HG03025 (cell line): ENCODE measurements around the gene LOC128125822.
"Not testable (repeated sequence)": the region's sequence is repeated elsewhere in the genome, so short reads cannot be mapped to it uniquely, and the experiment has no call there.

ENCODE experiments used
- ATAC-seq: cut with Tn5 transposase; IDR thresholded peaks from one replicate; pipeline ENCODE4 v1.9.1; 2021; ENCODE audit warnings: mild to moderate bottlenecking, moderate library complexity; ENCODE audit not compliant: unreplicated experiment, low FRiP score

Gene LOC128125822

DNA sequence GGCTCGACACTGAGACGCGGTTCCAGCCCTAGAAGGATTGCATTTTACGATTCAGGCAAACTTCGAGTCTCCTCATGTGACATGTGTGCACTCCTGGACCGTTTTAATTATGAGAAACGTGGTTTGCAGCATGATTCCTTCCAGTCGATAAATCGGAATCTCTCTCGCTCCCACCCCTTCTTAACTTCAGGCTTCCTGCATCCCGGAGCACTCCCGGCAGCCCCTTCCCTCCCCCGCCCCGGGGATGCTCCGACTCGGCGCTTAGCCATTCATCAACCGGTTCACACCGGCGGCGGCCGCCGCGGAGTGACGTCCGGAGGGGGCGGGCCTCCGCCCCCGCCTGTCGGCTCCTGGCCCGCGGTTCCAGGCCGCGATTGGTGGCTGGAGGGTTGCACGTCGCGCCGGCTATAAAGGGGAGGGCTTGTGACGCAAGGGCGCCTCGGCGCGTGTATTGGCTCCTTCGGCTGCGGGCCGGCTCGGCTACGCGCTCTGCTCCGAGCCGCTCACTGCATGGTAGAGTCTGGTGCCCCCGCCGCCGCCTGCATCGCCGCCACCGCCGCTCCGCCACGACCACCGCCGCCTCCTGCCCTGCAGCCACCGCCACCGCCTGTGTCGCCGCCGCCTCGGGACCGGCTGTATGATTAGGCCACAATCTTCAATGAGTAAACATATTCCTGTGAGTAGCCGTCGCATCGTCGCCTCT, at the start of gene LOC128125822, which contains the start of gene PTP4A1:
LOC128125822 (plus strand) TSS at position 437 of the 703 bp plus-strand sequence.
PTP4A1 (plus strand) TSS at position 437 of the 703 bp plus-strand sequence. CDS start 4,401 bp downstream, outside the sequence.
- peak; percentile 91 for ATAC-seq

DNA sequence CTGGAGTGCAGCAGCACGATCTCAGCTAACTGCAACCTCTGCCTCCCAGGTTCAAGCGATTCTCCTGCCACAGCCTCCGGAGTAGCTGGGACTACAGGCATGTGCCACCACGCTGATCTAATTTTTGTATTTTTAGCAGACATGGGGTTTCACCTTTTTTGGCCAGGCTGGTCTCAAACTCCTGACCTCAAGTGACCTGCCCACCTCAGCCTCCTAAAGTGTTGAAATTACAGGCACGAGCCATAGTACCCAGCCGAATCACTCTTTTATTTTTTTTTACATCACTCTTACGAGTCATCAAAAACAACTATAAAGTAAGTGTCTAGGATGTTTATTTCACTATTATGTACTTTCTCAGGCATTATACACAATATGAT, 49.4 kb upstream of the LOC128125822 start:
- not testable (repeated sequence) for ATAC-seq

DNA sequence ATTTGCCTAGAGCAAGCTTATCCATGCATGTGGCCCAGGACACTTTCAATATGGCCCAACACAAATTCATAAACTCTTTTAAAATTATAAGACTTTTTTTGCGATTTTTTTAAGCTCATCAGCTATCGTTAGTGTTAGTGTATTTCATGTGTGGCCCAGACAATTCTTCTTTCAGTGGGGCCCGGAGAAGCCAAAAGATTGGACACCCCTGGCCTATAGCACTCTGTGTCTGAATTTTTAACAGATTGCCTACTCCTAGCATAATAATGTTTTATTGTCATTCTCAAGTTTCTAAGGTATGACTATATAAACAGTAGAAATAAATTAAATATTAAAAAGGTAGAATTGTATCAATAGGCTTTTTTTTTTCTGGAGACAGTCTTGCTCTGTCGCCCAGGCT, 48.6 kb upstream of the LOC128125822 start:
- no peak for ATAC-seq

DNA sequence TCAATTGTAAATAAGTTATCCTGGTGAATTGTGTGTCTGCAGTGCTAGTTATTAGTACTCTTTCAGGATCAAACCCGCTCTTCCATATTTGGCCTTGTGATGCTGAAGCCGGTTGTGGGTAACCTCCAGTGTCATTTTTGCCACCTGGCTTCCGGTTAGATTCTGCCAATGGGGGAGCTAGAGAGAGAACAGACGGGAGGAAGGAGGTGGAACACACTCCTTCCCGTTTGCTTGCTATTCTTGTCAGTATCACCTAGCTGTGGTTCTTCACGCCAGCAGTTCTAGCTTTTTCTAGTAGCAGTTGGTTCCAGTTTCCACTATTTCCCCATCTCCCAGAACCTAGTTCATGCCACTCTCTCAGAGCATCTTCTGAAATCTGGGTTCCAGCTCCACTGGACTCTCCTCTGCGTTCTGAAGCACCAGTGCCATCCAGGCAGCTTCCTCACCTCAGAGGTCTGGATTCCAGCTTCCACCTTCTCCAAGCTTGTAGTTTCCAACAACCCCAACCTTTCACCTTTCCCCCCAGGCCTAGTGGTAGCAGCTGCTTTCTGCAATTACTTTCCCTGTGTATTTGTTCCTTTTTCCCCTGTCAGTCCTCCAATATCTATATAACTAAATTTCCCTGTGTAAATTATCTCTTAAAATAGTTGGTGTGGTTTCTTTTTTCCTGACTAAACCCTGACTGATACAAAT, 46.9 kb upstream of the LOC128125822 start:
- no peak for ATAC-seq

DNA sequence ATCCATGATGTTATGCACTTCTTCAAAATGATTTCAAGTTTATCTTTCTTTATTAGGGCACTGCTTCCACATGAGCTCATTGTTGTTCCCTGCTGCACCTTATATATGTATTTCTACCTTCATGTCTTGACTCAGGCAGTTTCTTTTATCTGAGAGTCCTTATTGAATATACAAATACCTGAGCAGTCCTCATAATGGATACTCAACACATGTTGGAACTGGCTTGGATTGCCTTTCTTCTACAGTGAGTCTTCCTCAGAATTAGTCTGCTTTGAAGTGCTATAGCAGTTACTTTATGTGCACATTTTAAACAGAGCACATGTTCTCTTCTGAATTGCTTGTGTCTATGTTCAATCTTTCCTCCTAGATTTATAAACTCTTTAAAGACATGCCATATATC, 45.3 kb upstream of the LOC128125822 start:
- no peak for ATAC-seq

DNA sequence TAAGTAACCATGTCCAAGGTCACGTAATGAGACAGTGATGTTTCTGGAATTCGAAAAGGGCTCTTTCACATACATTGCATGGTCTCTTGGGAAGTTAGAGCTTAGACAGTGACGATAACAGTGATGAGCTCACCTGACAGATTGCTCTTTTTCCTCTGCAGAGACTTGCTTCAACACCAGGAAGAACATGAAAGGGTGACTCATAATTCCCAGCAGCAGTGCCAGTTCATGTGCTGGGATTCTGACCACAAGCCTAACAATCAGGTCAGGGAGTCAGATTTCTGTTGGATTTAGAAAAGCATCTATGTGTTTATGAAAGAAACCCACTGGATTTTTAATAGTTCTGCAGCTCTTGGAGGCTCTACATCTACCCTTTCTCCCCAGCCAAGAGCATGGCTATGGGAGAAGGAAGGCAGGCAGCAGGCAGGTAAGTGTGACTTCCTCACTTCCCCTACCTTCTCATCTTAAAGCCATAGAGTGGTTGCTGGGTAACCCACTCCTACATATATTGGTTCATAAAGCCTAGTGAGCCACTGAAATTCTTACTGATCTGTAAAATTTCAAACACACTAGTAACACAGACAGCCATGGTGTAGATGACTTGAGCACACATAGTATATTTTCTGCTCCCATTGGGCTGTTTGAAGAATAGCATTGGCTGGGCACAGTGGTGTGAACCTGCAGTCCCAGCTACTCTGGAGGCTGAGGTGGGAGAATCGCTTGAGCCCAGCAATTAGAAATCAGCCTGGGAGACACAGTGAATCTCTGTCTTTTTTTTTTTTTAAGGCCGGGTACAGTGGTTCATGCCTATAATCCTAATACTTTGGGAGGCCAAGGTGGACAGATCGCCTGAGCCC, 44.4 kb upstream of the LOC128125822 start:
- ATAC-seq = no peak

DNA sequence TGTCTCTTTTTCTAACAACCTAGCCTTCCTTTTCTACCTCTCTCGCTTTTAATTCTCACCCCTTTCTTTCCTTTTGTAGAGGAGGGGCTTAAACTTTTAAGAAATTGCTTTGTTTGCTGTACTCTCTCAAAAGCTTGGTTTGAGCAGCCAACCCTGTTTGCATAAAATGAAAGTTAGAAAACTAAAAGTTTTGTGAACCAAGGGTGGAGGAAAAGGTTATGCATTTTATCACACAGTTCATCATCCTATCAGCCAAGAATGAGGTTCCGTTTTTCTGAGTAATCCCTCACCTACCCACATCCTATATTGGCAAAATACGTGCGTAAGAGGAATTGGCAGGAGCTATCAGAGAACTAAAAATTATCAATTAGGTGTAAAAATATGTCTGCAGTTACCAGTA, 42.8 kb upstream of the LOC128125822 start:
- no peak for ATAC-seq

DNA sequence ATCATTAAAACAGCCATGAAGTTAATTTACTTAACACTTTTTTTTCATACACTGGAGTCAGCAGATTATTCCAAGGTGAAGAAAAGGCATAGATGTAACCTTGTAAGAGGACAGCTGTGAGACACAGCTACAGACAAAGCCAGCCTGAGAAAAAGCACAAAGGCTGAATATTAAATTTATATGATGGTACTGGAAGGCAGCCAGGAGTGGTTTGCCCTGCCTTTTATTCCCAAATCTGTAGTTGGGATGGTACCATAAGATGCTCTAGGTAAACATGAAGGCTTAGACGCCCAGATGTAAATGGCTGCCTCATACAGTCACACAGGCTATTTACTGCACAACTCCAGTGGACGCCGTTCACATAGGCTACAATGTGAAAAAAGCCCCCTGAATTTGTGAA, 42.1 kb upstream of the LOC128125822 start:
- ATAC-seq = no peak

DNA sequence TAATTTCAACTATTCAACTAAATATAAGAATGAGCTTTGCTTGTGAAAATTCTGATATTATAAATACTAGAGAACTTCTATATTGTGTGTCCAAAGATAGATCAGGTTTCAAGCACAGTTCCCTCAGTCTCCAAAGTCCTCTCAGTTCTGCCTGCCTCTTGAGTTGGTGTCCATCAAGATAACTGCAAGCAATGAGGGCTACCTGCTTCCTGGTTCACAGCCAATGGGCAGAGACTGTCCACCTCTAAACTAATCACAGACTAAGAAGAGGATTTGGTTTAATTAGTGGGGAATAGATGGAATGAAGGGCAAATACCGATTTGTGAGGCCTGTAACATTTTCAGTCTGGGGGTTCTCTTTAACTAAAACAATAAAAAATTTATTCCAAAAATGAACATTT, 41.3 kb upstream of the LOC128125822 start:
- no peak for ATAC-seq

DNA sequence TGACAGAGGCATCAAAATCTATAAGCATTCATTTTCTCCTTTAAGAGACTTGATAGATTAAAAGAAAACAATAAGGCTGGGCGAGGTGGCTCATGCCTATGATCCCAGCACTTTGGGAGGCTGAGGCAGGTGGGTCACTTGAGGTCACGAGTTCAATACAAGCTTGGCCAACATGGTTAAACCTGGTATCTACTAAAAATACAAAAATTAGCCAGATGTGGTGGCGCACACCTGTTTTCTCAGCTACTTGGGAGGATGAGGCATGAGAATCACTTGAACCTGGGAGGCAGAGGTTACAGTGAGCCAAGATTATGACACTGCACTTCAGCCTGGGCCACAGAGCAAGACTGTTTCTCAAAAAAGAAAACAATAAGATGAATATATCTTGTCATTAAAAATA, 39.3 kb upstream of the LOC128125822 start:
- no peak for ATAC-seq

DNA sequence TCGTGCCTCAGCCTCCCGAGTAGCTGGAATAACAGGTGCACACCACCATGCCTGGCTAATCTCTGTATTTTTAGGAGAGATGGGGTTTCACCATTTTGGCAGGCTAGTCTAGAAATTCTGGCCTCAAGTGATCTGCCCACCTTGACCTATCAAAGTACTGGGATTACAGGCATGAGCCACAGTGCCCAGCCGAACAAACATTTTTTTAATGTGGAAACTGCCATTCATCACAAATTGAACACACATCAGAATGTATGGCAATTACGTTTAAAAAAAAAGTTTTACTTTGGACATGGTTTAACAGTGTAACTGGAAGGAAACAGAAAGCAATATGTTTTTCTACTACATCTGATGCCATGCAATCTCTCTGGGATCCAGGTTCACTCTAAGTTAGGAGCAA, 38.3 kb upstream of the LOC128125822 start:
- no peak for ATAC-seq

DNA sequence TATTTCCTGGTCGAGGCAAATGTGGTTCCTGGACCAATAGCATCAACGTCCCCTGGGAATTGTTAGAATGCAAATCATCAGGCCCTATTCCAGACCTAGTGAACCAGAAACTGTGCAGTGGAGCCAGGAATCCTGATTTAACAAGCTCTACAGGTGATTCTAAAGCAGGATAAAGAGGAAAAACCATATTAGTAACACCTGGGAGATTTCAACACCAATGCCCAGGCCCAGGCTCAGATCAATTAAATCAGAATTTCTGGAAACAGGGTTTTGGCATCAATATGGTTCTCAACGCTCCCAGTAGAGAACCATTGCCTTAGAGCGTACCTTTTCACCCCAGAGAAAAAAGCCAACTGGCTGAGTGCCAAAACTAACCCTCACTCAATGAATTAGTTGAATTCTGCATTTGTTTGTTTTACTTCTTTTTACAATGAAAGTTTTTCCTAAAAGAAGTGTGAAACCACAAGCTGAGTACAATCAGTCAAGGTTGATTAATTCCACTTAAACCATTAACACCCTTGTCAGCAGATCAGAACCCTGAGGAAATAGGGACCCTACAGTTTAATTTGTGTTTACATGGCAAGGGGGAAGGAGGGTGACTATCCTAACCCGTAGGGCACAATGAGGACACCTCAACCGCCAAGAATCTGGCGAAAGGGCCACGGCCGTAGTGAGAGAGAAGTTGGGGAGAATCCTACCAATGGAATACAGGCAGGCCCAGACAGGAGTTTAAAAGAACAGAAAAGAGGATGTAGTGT, 34.9 kb upstream of the LOC128125822 start:
- no peak for ATAC-seq

DNA sequence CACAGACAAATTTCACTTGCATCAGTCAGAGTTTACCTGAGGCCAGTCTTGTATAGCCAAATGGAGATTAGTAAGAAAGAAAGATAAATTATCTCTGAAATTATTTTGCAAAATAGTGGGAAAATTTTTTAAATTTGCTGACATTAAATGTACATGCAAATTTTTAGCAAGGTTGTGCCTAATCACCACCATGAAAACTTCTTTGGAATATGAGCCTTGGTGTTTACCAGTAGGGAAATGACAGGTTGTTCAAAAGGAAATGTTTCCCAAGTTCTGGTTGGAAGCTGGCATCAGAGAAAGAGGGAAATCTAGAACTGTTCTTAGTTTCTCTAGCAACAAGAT, 34.4 kb upstream of the LOC128125822 start:
- no peak for ATAC-seq

DNA sequence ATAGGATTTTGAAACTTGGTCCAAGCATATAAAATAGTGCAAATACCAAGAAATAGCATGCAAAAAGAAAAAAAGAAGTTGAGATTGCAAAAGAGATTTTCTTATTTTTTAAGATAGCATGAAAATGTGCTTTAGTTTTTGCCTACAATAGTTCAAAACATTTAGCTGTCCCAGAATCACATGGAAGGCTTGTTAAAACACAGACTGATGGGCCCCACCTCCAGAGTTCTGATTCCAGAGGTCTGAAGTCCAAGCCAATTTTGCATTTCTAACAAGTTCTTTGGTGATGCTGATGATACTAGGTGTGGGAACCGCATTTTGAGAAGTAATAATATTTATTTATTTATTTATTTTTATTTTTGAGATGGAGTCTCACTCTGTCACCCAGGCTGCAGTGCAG, 33.7 kb upstream of the LOC128125822 start:
- ATAC-seq = no peak

DNA sequence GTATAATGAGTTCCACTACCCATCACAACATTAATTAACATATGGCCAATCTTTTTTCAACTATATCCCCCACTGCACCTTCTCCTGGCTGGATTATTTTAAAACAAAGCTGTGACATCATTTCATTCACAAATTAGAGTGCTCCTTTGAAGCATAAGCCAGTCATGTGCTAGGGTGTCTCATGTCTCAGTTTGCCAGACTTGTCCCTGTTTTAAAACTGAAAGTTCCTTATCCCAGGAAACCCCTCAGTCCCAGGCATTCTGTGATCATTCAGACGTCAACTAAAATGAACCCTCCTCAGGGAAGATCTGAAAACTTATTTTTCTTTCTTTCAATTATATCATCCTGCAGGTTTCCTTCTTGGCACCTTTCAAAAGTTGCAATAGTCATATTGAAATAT, 29.3 kb upstream of the LOC128125822 start:
- ATAC-seq = no peak

DNA sequence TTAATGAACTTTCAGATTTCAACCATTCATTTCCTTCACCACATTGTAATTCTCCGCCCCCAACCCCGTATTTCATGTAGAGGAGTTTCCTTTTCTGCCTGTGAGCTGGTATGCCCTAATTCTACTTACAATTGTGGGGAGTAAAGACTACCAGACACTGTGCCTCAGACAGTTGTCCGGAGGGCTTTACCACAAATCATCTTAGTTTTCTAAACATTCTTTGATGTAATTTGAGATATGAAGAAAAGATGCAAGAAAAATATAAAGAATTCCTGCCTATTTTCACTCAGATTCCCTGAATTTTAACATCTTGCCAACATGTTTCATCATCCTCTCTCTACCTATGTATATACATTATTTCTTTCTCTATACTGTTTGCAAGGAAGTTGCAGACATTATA, 28.3 kb upstream of the LOC128125822 start:
- no peak for ATAC-seq

DNA sequence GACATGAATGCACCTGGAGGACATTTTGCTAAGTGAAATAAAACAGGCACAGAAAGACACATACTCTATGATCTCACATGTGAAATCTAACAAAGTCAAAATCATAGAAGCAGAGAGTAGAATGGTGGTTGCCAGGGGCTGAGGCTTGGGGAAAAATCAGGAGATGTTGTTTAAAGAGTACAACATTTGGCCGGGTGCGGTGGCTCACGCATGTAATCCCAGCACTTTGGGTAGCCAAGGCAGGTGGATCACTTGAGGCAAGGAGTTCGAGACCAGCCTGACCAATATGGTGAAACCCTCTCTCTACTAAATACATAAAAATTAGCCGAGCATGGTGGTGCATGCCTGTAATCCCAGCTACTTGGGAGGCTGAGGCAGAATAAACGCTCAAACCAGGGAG, 26.0 kb upstream of the LOC128125822 start:
- ATAC-seq = no peak

DNA sequence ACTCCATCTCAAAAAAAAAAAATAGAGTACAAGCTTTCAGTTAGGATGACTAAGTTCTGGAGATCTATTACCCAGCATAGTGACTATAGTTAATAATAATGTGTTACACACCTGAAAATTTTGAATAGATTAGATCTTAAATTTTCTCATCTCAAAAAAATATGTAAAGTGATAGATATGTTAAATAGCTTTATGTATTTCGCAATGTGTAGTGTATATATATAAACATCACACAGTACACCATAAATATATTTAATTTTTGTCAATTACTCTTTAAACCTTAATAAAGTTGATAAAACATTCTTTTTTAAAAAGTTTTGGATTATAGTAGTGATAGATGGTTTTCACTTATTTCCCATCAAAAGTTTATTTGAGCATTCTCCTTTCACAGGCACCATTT, 25.6 kb upstream of the LOC128125822 start:
- no peak for ATAC-seq

DNA sequence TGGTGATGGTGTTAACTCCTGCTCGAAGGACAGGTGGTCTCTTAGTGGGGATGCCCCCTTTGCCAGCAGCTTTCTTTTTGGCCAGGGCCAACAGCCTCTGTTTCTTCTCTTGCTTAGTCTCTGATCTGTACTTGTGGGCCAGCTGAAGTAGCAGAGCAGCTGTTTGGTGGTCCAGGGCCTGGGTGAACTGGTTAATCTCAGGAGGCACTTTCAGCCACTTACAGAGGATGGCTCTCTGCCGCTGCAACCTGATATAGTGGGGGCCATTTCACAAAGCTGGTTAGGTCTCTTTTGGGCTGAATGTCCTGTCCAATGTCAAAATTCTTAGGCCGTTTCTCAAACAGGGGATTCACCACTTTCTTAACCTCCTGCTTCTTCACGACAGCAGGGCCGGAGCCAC, 23.2 kb upstream of the LOC128125822 start:
- ATAC-seq = no peak

DNA sequence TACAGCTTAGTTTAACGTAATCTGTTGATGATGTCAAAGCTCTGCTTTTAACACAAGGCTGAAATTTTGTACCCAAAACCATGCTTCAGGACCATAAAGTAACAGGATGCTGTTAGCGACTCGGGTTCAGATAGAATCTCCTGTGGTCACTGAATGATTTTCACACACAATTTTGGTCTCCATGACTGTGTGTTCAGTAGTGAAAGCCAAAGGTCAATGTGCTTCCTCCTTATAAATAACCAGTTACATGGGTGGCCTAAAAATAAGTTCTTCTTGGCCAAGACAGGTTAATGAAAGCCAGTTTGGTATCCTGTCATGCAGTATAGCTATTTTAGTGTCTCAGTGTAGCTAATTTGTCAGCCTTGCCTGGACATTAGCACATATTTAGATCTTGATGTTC, 19.1 kb upstream of the LOC128125822 start:
- ATAC-seq = peak; percentile 97

DNA sequence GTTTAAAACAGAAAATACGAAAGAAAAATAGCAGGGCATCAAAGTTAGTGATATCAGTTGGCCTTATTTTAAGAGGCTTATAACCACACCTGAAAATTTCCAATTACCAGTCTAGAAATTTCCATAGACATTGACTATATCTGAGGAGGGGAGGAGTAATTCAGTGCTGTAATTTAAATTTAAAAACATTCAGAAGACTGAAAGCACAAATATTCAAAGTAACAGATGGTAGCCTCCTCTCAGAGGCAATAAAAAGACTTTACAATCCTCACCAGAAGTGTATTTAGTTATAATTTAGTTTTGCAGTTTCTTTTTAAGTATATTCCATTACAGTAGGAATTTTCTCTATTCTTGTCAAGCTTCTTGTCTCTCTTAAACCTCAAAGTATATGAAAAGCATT, 18.4 kb upstream of the LOC128125822 start:
- ATAC-seq = no peak
